NCI-H1105 treated with DMSO at 0.1 percent for 48 hours (cell line): Measurements from ENCODE around the gene VSTM5.
A peak's percentile ranks its signal among the peaks of the same experiment; 100 is the strongest.
"Not testable (repeated sequence)": the region's sequence is repeated elsewhere in the genome, so short reads cannot be mapped to it uniquely, and the experiment has no call there.

Experiments
- DNase-seq: peaks from one replicate; lab custom pipeline; 2025; lab: John Stamatoyannopoulos, UW

Gene VSTM5, protein sequence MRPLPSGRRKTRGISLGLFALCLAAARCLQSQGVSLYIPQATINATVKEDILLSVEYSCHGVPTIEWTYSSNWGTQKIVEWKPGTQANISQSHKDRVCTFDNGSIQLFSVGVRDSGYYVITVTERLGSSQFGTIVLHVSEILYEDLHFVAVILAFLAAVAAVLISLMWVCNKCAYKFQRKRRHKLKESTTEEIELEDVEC

DNA sequence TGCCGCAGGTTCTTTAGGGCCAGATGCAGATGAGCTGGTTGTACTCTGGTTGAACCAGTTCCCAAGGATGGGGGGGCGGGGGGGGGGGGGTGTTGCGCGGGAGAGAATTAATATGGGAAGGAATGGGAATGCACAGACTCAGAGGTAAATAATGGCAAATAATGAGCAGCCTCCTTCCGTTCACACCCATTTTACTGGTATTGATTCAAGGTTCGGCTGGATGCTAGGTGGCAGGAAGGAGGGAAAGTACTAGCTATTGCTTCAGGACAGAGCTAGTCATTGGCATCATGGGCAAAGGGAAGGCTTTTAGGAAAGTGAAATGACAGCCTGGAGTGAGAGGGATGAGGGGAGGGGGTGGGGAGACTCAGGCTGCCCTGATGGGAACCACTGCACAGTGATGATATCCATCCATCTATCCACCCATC, at the start of gene VSTM5:
Gene VSTM5, minus strand, starts transcription at position 25 of the 425 bp plus-strand sequence. CDS start 116 bp downstream, outside the sequence.
- DNase-seq: no peak

DNA sequence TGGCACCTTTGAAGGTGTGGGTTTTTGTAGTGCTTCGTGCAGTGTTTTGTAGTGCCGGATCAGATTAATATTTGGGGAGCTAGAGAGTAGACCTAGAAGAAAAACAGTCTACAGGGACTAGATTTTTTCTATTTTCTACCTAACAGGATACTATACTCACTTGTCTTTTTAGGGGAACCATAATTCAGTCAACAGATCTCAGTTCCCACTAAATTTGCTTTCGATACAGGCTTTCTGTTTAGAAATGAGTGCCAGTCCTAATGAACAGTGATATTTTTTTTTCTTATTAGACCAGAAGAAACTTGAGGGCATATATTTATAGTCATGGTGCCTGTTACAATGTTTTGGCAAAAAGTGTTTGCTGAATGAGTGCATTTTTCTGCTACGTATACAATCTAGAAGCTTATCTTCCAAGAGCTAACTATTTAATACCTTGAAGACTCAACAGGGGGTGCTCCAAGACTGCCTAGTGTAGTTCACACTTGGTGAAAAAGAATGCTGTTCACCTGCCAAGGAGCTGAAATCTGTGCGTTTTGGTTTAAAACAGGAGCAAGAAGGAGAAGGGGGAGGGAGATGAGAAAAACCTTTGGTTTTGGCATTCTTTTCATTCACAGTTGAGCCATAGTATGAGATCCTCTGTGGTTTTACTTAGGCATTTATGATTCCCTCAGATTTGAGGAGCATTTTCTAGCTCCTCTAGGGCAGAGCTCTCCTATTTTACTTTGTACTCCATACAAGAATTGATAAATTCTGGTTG, 44.9 kb upstream of the VSTM5 start:
- DNase-seq: peak; percentile 74

DNA sequence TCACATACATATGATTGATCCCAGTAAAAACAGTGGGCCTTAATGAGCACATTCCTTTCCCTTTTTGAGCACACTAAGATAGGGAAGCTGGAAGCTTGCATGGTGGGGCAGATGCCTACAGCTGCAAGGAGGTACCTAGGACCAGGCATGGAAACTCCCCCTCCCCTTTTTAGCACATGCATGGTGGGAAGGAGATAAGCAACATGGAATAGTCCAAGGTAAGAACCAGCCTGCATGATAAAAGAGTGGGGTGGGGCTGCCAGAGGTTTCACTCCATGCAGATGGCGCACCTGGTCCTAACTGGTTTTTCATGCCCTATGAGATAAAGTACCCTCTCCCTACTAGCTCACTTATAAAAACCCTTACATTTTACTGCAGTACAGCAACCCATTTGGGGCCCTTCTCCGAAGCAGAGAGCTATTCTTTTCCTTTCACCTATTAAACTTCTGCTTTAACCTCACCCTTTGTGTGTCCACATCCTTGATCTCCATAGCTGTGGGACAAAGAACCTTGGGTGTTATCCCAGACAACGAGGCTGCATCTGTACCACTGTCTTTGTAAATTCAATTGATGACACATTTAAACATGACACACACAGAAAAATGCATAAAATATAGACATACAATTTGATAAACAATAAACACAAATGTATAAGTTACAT, 40.1 kb upstream of the VSTM5 start:
- no peak for DNase-seq

DNA sequence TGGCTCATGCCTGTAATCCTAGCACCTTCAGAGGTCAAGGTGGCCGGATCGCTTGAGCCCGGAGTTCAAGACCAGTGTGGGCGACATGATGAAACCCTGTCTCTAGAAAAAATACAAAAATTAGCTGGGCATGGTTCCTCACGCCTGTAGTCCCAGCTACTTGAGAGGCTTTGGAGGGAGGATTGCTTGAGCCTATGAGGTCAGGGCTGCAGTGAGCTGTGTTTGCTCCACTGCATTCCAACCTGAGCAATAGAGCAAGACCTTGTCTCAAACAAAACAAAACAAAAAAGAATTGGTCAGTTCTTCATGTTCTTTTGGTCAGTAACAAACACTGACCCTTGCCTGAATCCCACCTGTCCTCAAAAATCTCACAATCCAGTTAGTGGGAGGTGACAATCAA, 36.7 kb upstream of the VSTM5 start:
- DNase-seq: no peak

DNA sequence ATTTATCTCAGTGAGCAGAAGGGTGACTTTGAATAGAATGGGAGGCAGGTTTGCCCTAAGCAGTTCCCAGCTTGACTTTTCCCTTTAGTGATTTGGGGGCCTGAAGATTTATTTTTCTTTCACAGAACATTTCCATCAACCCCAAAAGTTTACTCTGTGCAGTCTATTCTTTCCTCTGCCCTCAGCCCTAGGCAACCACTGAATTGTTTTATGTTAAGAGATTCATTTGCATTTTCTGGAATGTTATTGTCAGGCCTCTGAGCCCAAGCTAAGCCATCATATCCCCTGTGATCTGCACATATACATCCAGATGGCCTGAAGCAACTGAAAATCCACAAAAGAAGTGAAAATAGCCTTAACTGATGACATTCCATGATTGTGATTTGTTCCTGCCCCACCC, 28.7 kb upstream of the VSTM5 start:
- DNase-seq: not testable (repeated sequence)

DNA sequence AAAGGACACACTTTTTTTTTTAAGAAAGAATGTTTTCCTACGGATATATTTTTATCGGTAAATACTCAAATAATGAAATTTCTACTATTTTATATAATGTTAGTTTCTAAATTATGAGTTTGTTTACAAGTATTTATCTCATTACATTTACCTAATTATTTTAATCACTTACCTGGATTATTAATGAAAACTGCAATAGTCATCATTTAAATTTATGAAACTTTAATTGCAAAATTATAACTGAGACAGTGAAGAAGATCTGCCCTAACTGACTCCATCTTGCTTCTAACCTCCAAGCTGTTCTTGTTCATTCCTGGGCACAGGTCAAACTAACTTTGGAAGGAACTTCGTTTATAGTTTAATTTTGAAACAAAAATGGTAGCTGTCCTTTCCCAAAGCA, 25.2 kb upstream of the VSTM5 start:
- DNase-seq: no peak

DNA sequence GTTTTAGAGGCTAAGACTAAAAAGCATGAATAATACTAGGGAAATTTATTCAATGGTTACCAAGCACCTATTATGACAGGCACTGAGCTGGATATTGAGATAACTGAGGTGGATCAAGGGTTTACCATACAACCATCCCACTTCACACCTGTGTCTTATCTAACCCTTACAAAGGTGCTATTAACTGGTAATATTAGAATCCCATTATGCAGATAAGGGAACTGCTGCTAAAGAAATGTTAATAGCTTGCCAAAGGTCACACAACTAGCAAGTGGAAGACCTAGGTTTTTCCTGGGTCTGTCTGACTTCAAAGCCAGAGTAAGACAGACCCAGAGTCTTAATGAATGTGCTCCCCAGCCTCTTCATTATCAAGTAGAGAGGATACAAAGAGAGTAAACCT, 21.1 kb upstream of the VSTM5 start:
- DNase-seq: no peak

DNA sequence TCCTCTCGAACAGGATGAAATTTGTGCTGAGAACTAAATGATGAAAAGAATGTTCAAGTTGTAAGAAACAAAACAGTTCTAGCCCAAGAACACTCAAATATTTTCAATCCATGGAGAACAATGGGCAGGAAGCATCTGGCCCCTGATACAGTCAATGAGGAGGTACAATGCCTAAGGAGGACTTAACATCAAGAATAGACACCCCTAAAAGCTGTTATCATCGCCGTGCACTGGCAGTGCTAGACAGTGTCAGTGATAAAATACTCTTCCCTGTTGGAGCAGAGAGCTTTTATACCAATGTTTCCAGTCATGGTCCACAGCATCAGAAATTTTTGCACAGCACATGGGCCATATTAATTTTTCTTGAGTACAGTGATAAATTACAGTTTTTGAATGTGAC, 20.2 kb upstream of the VSTM5 start:
- no peak for DNase-seq

DNA sequence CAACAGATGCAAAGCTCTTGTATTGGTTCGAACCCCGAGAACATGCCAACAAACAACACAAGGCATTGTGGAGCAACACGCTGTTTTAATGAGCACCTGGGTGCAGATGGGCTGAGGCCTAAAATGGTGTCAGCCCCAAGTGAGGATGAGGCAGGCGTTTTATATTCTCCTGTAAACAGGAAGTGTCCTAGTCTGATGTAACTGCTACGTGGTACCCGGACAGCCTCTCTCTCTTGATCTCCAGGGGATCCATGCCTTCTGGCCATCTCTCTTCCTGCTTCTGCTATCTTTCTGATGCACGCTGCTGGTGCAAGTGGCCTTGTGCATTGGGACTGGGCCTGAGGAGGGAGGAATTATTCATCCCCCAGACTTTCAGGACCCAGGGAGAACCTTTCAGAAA, 19.4 kb upstream of the VSTM5 start:
- DNase-seq: no peak

DNA sequence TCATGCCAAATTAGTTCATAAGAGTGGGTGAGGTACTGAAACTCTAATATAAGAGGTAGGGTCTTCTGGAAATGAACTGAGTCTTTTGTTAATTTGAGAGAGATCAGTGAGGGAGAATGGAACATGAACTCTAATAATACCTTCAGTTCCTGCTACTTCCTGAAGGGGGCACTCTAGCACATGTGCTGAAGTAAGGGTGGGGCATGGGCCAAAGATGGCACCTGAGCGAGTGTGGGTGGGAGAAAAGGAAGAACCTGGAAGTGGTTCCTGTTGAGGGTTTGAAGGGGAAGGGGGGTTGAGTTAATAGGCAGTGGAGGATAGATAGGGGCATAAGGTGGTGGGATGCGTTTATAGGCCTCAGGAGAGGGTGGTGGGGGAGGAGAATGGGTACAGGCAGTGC, 18.0 kb upstream of the VSTM5 start:
- DNase-seq: not testable (repeated sequence)

DNA sequence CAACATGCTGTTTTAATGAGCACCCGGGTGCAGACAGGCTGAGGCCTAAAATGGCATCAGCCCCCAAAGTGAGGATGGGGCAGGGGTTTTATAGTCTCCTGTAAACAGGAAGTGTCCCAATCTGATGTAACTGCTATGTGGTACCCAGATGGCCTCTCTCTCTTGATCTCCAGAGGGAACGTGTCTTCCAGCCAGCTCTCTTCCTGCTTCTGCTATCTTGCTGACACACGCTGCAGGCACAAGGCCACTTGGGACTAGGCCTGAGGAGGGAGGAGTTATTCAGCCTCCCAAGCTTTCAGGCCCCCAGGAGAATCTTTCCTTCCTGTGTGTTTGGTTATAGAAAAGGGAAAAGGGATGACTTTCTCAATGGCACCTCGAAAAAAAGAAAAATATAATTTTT, 11.4 kb upstream of the VSTM5 start:
- no peak for DNase-seq

DNA sequence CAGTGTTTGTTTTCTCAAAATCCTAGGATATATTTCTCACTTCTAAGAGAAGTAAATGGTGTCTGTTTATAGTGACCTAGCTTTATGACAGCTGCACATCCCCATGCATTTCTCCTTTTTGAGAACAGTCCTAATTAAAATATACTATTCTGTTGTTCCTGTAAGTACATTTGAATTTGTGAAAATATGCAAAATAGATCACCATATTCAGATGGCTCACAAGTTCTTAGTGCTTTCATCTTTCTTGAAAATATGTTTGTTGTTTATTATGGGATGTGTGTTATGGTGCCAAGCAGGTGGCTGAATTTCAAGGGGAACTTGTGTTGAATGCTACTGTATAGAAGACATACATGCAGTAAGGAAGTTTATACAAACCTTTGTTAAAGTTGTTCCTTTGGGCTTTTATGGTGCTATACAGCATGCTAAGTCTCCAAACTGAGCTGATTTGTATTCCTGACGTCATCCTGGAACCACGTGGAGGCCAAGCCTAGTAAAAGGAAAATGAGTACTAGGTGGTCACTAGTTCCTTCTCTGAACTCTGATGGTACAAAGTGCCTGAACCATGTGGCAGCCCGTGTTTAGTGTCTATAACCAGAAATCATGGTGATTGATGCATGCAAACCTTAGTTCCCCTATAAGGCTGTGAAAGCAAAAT, 7.8 kb upstream of the VSTM5 start:
- no peak for DNase-seq

DNA sequence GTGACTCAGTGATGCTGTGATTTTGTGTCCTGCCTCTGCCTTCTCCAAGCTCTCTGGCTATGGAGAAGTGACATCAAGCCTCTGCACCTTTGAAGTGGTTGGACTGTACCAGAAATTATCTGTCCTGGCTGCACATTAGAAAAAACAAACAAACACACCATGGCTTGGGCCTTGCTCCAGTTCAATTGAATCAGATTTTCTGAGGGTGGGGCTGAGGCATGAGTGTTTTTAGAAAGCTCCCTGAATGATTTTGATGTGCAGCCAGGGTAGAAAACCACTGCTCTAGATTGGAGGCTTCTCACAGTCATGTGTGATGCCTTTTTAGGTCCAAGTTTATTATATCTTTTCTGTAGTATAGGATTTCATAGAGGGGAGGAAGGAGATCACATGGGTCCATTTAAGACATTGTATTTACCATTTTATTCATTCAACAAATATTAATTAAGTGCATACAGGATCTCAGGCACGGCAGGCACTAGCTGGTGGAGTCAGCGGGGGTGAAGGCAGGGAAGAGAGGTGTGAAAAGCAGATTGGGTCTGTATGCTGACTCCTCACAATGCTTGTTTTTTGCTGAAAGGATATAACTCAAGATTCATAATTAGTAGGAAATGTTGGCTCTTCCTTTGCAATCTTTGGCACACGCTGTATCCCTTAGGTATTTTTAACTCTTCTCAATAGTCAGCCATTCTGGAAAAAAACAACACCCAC, 7.1 kb upstream of the VSTM5 start:
- no peak for DNase-seq

DNA sequence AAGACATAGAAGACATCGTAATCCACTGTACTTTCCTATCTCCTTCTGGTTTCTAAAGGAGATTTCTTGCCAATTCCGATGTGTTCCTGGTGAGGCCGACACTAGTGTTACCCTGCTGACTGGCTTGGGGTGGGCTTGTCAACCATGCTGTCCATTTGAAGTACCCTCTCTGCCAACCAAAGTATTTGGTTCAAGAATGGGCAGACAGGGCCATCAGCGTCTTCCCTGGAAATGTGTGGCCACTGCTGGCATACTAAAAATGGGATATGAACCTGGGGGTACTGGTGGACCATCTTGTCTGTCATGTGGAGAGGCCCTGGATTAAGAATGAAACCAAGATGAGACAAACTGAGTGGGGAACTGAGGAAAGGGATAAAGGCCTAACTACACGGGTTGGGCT, 1.8 kb upstream of the VSTM5 start:
- DNase-seq: no peak

DNA sequence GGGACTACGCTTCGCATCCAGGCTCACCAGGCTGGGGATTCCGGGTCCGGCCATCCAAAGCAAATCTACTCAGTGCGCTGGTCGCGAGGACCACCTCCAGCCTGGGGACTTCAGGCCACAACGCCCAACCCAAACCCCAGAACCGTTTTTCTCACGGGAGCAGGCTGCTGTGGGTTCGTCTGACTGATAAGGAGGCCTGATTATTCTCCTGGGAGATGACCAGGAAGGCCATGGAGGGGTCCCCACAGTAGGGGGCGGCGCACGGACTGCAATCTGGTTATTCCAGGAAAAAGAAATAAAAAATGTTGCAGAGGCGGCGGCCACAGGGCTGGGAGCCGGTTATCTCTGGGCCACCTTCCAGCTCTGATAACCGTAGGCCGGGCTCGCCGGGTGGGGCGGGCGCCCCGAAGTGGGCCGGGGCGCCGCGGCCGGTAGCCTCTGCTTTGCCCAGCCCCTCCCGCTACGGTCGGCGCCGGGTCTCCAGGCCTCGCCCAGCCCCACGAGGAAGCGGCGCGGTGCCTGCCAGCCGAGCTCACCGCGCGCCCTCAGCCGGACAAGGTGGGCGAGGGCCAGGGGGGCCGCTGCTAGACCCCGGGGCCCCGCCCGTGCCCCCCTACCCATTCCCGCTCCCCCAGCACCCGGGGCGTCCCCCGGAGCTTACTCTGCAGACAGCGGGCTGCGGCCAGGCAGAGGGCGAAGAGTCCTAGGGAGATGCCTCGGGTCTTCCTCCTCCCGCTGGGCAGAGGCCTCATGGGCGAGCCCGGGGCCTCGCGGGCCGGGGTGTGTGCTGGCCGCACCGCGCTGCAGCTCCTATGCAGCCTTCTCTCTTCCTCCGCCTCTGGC, 446 bp downstream of the VSTM5 start:
- peak; percentile 49 for DNase-seq

DNA sequence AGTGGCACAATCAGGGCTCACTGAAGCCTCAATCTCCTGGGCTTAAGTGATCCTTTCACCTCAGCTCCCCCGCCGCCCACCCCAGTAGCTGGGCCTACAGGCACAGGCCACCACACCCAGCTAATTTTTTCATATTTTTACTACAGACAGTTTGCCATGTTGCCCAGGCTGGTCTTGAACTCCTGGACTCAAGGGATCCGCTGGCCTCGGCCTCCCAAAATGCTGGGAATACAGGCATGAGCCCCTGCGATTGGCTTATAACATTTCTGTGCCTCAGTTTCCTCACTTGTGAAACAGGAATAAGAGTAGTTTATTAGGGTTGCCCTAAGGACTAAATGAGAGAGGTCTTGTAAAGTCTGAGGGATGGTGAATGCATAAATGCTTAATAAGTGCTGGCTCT, 1.2 kb downstream of the VSTM5 start:
- no peak for DNase-seq

DNA sequence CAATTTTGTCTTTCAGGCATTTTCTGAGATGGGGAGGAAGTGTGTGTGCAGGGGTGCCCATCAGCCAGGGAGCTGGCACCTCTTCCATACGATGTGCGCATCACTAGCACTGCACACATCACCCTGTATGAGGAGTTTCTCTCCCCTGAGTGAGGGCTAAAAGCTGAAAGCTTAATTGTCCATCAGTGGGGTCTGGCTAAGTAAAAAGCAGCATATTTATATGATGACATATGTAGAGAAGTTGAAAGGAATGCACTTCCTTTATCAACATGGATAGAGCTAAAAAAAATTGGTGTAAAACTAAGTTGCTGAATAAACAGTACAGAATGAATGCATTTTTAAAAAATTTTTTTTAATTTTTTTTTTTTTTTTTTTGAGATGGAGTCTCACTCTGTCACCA, 4.0 kb downstream of the VSTM5 start:
- no peak for DNase-seq

DNA sequence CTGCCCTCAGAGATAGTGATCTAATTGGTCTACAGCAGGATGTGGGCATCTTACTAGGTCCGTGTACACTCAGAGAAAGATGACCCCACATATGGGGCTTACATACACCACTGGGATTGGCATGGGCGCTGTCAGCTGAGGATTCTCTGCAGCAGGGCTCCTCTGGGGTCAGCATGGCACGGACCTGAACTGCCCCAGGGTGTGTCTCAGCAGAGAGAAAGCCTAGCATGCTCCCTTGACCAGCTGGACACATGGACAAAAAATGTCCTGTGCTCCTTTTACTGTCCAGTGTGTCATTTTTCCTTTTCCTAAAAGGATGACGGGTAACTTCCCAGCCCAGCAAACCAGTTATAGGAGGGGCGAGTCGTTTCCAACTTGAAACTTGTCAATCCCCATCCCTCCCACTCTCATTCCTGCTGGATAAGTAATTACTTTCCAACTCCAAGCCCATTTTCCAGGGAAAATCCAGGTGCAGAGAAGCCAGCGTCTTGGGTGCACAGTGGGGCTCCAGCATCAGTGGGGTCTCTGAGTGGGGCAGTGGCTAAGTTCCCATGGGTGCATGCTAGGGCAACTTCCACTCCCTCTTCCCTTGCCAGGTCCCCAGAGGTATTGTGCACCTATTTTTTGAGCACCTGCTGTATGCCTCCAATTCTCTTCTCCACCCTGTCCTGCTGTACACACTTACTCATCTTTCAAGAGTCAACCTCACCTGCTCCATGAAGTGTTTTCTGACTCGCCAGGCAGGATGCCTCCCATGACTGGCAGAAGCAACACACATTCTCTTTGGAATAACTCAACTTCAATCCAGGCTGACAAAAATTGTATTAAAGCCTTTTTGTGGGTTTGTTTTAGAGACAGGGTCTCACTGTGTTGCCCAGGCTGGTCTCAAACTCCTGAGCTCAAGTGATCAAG, 5.0 kb downstream of the VSTM5 start:
- DNase-seq: no peak

DNA sequence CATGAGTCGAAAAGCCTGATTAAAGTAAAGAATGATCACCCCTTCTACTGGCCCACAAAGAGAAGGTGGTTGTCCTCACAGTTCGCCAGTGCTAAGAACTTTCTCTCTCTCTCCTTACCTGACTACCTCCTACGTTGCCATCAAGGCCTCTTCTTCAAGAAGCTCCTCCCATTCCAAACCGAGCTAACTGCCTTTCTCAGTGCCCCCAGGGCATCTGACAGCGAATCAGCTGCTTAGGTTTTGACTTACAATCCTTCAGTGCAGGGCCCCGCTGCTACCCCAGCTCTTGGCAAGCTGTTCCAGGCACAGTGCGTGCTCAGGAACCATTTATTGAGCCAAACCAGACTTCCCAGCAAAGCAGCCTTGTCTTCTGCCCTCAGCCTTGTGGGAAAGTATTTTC, 5.8 kb downstream of the VSTM5 start:
- no peak for DNase-seq

DNA sequence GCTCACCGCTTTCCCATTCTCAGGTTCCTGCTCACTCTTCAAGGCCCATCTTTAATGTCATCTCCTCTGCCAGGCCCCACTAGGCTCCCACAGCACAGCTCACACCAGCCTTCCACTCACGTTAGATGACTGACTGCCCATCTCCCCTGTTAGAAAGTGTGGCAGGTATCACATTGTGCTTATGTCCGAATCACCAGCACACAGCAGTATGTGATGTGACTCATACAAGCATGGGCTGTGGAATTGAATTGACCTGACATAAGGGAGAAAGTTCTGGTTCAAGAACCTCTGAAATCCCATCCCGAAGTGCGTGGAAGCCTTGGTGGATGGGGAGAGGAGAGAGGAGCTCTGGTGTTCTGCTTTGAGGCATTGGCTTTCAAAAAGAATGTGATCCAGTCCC, 6.5 kb downstream of the VSTM5 start:
- no peak for DNase-seq
